Activated effector memory CD4-positive, alpha-beta T cell treated with anti-CD3 and anti-CD28 coated beads, Interleukin-2, amount 50 U/mL, for 16 hours (primary cell): ENCODE results near the gene PPFIA1.
"Not testable (repeated sequence)": the region's sequence is repeated elsewhere in the genome, so short reads cannot be mapped to it uniquely, and the experiment has no call there.

ENCODE experiments used
- DNase-seq: peaks from one replicate; pipeline ENCODE4 v3.0.0-alpha.2; 2020

Gene PPFIA1

GRCh38 chr11:70364745-70365543 lies 94.5 kb downstream of the PPFIA1 start:
- DNase-seq, result peak; percentile 83

GRCh38 chr11:70365544-70365927 lies 95.0 kb downstream of the PPFIA1 start:
- no peak for DNase-seq

GRCh38 chr11:70367071-70367470 lies 96.6 kb downstream of the PPFIA1 start:
- DNase-seq, result no peak

DNA sequence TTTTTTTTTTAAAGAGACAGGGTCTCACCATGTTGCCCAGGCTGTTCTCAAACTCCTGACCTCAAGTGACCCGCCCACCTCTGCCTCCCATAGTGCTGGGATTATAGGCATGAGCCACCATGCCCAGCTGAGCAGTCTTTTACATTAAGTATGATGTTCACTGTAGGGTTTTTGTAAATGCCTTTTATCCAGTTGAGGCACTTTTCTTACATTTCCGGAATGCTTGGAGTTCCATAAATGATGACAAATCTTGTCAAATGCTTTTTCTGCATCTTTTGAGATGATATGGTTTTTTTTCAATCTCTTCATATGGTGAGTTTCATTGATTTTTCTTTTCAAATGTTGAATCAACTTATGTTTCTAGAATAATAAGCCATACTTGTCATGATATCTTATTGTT lies 98.5 kb downstream of the PPFIA1 start:
- no peak for DNase-seq

GRCh38 chr11:70371241-70371640 lies 100.8 kb downstream of the PPFIA1 start:
- no peak for DNase-seq

GRCh38 chr11:70372076-70372475 lies 101.6 kb downstream of the PPFIA1 start:
- no peak for DNase-seq

DNA sequence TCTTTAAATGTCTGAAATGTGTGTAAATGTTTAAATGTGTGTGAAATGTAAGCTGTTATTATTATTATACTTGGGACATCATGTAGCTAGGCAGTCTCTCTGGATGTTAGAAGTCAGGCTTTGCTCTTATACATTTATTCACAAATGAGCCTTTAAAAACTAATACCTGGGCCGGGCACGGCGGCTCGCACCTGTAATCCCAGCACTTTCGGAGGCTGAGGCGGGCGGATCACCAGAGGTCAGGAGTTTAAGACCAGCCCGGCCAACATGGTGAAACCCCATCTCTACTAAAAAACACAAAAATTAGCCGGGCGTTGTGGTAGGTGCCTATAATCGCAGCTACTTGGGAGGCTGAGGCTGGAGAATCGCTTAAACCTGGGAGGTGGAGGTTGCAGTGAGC lies 106.1 kb downstream of the PPFIA1 start:
- DNase-seq, result no peak

DNA sequence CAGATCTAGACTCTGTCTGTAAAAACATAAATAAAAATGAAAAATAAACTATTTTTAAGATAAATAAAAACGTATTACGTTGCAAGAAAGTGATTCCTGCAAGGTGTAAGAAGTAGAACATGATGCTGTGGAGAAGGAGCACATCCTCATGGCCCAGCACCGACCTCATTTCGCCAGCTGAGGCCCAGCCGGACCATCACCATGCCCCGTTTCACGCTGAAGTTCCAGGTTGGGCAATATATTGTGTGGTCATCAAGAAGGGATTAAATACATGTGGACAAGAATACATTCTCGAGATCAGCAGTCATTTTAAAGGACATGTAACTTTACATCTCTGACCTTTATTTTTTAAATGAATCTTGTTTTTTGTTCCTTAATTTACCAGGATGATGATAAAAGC lies 107.2 kb downstream of the PPFIA1 start:
- no peak for DNase-seq

DNA sequence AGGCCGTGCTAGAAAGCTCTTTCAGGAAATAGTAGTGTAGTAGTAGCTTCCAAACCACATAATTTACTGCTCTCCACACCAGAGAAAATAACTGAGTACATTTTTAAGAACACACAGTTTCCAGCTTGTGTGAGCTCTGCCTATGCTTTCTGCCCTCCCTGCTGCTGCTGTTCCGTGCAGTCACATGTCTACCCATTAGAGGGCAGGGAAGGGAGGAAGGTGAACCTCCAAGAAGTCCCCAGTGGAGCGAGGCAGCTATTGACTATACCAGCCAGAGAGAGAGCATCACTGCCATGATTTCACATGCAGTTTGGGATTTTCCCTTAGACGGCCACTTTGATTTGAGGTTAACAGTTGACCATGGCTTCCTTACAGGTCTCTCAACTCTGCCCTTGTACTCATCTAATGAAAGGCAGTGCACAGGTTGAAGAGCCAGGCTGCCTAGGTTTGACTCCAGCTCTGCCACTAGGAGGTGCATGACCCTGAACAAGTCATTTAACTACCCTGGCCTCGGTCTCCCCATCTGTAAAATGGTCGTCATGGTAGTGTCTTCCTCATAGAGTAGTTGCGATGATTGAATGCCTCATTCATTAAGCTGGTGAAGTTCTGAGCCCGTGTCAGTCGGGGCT lies 108.1 kb downstream of the PPFIA1 start:
- DNase-seq, result no peak

DNA sequence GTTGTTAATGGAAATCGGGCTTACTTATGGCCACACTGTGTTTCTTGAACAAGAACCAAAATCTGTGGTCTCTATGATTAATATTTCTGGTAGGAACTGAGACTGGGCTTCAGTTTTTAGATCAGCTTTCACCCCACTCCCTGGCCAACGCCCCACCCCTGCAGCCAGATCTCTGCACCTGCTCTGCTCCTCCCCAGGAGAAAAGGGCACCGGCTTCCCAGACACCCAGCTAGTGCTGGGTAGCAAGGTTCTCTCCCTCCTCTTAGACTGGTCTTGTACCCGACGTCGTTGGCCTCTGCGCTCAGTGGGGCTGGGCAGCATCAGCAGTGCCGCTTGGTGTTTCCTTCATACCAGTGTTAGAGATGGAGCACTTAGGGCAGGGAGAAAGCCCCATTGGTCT lies 110.9 kb downstream of the PPFIA1 start:
- no peak for DNase-seq

GRCh38 chr11:70381872-70382861 lies 111.7 kb downstream of the PPFIA1 start:
- DNase-seq, result no peak

DNA sequence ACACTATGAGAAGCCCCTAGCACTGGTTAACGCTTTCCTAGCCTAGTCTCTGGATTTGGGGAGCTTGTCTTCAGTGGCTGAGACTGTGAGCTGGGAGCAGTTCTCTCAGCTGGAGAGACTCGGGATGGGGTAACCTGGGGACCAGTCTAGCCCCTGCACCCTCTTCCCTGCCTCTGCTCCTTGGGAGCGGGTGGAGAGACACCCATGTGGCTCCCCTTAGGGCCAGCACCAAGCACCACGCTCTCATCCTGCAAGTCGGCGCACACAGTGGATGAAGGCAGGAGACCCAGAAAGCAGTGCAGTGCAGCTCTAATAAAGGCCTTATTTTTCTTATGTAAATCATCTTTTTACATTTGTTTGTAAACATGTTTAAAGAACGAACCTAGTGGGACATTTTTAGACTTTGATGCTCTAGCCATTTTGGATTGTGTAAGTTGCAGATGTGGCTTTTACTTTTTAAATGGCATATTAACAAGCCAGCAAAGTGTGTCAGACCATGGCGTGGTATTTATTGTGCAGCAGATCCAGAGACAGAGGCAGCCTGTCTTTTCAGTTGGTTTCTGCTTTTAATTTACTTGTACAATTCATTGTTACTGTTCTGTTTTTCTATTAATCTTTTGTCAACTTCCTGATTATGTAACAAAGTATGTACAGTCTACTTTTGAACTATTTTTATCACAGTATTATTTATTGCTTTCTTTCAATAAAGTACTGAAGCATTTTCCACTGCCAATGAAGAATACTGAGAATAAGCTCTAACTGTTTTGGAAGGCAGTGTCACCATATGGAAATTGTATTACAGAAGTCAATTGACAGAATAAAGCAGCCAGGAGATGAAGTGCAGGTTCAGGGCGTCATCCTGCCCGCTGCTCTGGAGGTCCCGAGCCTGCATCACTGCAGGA lies 113.4 kb downstream of the PPFIA1 start:
- no peak for DNase-seq

- DNase-seq, result no peak
These were observed 114.2 kb downstream of the PPFIA1 start for GRCh38 chr11:70384566-70385152.

- no peak for DNase-seq
These were observed 117.1 kb downstream of the PPFIA1 start for GRCh38 chr11:70387564-70387963.

DNA sequence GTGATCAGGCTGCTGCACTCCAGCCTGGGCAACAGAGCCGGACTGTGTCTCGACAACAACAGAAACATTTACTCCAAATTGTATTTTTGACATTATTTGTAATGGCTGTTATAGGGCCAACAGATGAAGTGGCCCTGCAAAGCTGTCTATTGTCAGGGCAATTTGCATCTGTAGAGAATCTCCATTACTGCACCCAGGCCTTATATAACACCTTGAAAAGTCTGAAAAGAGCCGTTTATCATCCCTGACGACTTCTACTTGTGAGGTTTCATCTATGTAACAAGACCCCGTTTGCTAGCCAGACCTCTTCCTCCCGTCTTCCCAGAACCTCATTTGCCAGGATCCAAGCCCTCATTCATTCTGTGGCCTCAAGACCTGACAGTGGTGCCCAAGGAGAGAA lies 118.7 kb downstream of the PPFIA1 start:
- DNase-seq, result peak; percentile 19

- not testable (repeated sequence) for DNase-seq
These were observed 120.4 kb downstream of the PPFIA1 start for GRCh38 chr11:70390882-70391281.

DNA sequence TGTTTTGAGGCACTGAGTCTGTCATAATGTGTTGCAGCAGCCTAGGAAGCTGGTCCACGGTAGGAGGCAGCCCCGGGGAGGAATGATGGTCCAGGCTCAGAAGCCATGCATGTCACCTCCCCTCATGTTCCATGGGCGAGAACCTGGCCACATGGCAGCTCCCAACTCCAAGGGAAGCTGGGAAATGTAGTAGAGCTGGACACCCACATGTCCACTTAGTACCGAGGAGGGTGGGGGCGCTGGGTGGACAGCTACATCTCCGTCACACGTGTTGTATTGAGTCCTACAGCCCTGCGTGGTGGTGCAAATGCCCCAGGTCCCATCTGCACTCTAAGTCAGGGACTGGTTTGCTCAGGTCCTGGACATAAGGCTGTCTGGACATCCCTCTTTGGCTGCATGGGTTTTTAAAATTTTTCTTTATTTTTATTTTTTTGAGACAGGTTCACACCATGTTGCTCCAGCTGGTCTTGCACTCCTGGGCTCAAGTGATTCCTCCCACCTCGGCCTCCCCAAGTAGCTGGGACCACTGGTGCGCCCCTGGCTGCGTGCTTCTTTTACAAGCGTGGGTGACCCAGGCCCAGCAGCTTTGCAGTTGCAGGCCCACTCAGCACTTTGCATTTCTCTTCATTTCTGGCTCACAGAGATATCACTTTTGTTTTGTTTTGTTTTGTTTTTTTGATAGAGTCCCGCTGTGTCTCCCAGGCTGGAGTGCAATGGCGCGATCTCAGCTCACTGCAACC lies 123.9 kb downstream of the PPFIA1 start:
- no peak for DNase-seq

DNA sequence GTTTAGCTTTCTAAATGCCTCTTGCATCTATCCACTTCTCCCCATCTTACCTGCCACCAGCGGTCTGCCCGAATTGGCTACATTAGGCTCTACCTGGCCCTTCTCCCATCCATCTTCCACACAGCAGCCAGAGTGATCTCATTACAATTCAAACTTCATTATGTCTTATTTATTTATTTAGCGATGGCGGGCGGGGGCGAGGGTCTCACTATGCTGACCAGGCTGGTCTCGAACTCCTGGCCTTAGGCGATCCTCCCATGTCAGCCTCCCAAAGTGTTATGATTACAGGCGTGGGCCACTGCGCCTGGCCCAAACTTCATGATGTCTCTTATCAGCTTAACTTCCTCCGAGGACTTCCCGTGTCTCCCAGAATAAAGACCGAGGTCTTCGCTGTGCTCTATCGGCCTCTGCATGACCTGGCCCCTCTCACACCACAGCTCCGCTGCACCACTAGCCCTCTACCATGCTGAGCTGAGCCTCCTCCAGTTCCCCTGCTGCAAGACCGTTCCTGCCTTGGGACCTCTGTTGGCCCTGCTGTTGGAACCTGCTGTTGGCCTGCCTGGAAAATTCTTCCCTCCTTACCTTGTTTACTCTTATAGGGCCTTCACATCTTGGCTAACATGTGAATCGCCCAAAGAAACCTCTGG lies 127.0 kb downstream of the PPFIA1 start:
- DNase-seq, result no peak

DNA sequence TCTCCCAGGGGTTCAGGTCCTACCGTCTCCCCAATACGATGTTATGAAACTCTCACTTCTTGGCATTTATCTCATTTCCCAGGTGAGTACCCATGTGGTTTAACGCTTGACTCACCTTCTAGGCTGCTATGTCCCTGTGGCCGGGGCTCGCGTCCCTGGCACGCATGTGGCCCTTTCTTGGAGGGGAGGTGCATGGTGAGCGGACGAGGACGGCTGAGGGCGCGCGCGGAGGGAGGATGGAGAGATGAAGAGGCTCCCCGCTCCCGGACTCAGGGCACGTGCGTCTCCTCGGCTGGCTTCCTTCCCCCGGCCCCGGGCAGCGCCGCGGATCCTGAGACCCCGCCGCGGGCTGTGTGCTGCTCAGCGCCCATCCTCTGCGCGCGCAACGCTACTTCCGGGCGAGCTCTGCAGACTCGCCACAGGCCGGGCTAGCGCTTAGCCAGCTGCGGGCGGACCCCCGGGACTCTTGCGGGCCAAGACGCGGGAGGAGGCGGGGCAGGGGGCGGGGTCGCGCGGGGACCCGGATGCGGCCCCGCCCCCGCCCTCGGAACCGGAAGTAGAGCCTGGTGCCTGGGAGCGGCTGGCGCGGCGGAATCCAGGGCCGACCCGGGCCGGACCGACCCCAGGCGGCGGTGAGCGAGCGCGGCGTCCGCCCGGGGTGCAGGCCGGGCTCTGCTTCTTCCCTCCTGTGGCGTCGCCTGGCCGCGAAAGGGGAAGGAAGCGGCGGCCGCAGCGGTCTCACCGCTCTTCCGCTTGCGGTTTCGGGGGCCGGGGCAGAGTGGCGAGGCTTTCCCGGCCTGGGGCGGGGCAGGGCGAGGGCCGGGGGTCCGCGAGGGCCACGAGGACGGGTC lies 127.7 kb downstream of the PPFIA1 start, which contains the start of gene CTTN:
CTTN (plus strand) TSS at position 547 of the 851 bp plus-strand sequence. CDS start 8,769 bp downstream, outside the sequence.
- peak; percentile 88 for DNase-seq
